Transverse colon (tissue), 3 donors: Measurements from ENCODE around the gene OVOL1.

Source experiments
- CTCF ChIP-seq, 5 experiments: fragments of 200-600 bp in 3 of 5; fragments of 450-650 bp in 2 of 5; sonication (generic) in 3 of 5; IDR thresholded peaks; 1 replicate in 2 of 5; 2 replicates in 3 of 5; pipeline ENCODE4 v1.5.1; 2016 to 2017; ENCODE audit warnings: antibody characterized with exemption in 5 of 5, inconsistent platforms in 3 of 5, mild to moderate bottlenecking in 2 of 5, moderate library complexity in 1 of 5
- EP300 ChIP-seq: sonication (generic); formaldehyde crosslinking; IDR thresholded peaks from one replicate; pipeline ENCODE4 v1.6.1; 2017; ENCODE audit warnings: antibody characterized with exemption, low read depth

DNA sequence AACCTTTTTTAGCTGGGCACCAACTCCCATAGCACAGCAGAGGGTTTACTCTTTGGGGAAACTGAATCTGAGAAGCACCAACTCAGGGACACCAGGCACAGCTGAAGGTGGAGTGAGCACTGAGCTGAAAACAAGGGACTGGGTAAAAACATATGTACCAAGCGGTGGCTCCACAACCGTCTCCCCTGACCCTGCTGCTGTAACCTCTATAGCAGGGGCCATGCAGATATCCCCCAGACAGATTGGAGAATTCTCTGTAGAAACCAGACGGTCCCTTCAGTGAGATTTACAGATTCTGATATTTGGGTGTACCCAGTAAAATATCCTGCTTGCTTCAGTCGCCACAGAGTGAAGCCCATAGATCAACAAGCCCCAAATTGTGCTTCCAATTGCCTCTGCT is 42.6 kb downstream of the OVOL1 start:
- TF ChIP-seq EP300 (no peak), CTCF (IDR thresholded peaks at IDR 0.05) (no peak)
